ENCODE results near the gene SLC9A3.

- TF ChIP-seq CTCF (tag by site-specific recombination; IDR thresholded peaks at IDR 0.05) = no peak
- no peak for TF ChIP-seq ZNF791 (tag by site-specific recombination; IDR thresholded peaks at IDR 0.05)
- TF ChIP-seq REST (tag by site-specific recombination; IDR thresholded peaks at IDR 0.05) = no peak
- no peak for TF ChIP-seq ZNF792 (tag by site-specific recombination; IDR thresholded peaks at IDR 0.05)
- no peak for TF ChIP-seq ZBTB48 (tag by site-specific recombination; IDR thresholded peaks at IDR 0.05)
- TF ChIP-seq ZNF350 (tag by site-specific recombination; IDR thresholded peaks at IDR 0.05) = no peak
- TF ChIP-seq ZNF24 (tag by site-specific recombination; IDR thresholded peaks at IDR 0.05) = no peak
- no peak for TF ChIP-seq YY1 (tag by site-specific recombination; IDR thresholded peaks at IDR 0.05)
- no peak for TF ChIP-seq ZNF768 (tag by site-specific recombination; IDR thresholded peaks at IDR 0.05)
- TF ChIP-seq ZNF677 (tag by site-specific recombination; IDR thresholded peaks at IDR 0.05) = no peak
These were observed 34.7 kb upstream of the SLC9A3 start for GRCh38 chr5:558871-559503.
